Measurements from ENCODE around the gene SMYD3.

DNA sequence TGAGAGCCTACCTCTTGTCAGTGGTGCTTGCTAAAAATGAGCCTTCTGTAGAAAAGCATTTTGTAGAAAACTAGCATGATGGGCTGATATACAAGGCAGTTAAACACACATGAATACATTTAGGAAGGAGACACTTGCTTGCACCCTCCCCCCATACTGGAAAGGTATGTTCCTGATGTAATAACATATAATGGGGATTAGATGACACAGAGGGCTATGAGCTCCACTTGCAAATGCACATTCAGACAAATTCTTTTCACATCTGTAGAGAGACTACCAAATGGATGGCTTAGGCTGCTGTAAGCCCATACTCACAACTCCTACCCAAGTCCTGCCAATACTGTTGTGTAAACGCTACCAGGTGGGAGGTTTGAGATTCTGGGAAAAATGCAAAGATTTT is 634.0 kb downstream of the SMYD3 start:
- TF ChIP-seq, protein P1, sequence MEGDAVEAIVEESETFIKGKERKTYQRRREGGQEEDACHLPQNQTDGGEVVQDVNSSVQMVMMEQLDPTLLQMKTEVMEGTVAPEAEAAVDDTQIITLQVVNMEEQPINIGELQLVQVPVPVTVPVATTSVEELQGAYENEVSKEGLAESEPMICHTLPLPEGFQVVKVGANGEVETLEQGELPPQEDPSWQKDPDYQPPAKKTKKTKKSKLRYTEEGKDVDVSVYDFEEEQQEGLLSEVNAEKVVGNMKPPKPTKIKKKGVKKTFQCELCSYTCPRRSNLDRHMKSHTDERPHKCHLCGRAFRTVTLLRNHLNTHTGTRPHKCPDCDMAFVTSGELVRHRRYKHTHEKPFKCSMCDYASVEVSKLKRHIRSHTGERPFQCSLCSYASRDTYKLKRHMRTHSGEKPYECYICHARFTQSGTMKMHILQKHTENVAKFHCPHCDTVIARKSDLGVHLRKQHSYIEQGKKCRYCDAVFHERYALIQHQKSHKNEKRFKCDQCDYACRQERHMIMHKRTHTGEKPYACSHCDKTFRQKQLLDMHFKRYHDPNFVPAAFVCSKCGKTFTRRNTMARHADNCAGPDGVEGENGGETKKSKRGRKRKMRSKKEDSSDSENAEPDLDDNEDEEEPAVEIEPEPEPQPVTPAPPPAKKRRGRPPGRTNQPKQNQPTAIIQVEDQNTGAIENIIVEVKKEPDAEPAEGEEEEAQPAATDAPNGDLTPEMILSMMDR (IDR thresholded peaks at IDR 0.05) = no peak
- TF ChIP-seq POLR2A (IDR thresholded peaks at IDR 0.05) = no peak
